ENCODE measurements around the gene METTL5.
"Not testable (repeated sequence)": the region's sequence is repeated elsewhere in the genome, so short reads cannot be mapped to it uniquely, and the experiment has no call there.

METTL5 gene

DNA sequence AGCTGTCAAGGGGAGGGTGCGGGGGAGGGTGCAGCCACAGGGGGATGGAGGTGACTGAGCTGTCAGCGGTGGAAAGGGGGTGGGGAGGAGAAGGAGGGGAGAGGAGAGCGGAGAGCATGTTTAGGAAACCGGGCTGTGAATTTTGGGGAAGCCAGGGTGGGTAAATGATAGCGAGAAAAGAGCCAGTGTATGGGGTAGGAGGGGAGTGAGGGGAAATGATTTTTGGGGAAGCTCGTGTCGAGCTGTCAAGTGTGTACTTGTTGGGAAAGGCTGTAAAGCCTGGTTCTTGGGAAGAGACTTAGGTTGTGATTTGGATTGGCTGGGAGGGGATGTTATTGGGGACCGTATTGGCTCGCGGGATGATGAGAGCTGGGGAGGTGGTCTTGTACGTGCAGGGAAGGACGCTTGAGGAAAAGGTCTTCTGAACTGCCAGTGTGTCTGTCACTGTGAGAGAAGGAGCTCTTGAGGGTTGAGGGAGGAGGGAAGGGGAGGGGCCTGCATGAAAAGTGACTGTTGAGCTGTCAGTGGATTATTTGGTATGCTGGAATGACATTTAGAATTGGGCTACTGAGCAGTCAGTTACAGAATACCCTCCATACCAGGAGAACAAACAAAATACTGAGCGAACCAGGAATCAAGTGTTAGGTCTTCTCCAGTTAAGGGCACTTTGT lies 3.6 kb upstream of the METTL5 start:
- peak; percentile 28 to 44 for DNase-seq (ENCODE audit: low read depth in 2 of 2)

DNA sequence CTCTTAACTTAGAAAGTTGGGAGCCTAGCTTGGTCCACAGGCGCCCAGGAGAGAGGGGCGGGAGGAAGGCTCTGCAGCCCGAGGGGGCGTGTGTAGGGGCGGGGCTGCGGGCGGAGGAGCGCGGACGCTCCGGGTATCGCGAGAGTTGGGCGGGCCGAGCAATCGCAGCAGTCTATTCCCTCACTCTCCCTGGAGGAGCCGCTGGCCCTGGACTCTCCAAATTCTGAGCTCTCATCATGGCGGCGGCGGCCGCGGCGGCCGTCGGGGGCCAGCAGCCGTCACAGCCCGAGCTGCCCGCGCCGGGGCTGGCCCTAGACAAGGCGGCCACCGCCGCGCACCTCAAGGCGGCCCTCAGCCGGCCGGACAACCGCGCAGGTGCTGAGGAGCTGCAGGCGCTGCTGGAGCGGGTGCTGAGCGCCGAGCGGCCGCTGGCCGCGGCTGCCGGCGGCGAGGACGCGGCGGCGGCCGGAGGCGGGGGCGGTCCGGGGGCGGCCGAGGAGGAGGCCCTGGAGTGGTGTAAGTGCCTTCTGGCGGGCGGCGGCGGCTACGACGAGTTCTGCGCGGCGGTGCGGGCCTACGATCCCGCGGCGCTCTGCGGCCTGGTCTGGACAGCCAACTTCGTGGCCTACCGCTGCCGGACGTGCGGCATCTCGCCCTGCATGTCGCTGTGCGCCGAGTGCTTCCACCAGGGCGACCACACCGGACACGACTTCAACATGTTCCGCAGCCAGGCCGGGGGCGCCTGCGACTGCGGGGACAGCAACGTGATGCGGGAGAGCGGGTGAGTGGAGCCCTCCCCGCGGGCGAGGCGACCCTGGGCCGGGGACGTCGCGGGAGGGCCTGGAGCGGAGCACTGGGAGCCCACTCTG lies 2.8 kb upstream of the METTL5 start, which contains the start of gene UBR3:
UBR3 (plus strand) TSS at position 183 of the 869 bp plus-strand sequence; CDS start at position 237, 54 bp downstream.
- DNase-seq (ENCODE audit: low read depth in 2 of 2): peak; percentile 86 to 87

- DNase-seq (ENCODE audit: low read depth in 2 of 2): no peak
Measured at GRCh38 chr2:169823996-169824372, 721 bp downstream of the METTL5 start.

DNA sequence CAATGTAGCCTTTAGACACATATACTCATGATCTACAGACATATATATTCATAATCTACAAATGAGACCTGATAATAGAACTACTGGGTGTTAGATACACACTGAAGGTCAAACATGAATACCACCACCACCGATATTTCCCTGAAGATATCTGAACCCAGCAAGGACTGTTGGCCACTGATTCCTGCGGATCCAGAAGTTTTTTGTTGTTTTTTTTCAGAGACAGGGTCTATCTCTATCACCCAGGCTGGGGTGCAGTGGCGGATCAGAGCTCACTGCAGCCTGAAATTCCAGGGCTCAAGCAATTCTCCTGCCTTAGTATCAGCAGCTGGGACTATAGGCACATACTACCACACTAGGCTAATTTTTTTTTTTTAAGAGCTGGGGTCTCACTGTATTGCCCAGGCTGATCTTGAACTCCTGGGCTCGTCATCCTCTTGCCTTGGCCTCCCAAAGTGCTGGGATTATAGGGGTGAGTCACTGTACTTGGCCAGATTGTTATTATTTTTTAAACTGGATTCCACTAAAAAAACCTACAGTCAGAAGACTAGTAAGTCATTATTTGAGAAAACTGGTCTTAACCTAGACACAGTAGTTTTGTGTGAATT lies 1.8 kb downstream of the METTL5 start:
- no peak for DNase-seq (ENCODE audit: low read depth in 2 of 2)

GRCh38 chr2:169822036-169822435 lies 2.7 kb downstream of the METTL5 start:
- DNase-seq (ENCODE audit: low read depth in 2 of 2): no peak

DNA sequence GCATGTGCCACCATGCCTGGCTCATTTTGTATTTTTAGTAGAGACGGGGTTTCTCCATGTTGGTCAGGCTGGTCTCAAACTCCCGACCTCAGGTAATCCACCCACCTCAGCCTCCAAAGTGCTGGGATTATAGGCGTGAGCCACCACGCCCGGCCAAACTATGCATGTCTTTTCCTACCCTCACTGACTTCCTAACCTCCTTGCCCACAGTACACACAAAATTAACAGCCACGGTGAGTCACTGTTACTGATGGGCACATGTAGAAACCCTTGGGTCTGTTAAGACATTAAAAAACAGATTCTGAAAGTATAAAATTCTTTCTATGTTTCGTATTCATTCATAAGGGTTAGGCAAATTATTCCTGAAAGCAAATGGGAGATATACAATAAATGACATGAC lies 4.6 kb downstream of the METTL5 start:
- not testable (repeated sequence) for DNase-seq (ENCODE audit: low read depth in 2 of 2)

DNA sequence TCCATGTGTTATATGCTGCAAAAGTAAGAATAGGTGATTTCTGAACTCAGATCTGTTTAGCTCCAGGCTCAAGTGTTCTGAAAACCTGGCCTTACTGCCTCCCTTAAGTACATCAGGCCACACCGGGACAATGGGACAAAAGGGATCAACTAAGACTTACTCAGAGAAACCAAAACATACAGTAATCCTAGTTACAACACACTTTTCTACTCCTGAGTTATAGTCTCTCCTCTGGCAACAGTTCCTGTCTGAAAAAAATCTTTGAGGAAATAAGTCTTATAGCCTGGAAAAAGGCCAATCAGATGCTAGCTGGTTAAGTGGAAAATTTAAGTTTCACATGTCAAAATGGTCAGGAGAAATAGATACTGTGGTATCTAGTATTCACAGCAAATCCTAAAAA lies 5.6 kb downstream of the METTL5 start:
- no peak for DNase-seq (ENCODE audit: low read depth in 2 of 2)

GRCh38 chr2:169818241-169818640 lies 6.5 kb downstream of the METTL5 start:
- DNase-seq (ENCODE audit: low read depth in 2 of 2): no peak

DNA sequence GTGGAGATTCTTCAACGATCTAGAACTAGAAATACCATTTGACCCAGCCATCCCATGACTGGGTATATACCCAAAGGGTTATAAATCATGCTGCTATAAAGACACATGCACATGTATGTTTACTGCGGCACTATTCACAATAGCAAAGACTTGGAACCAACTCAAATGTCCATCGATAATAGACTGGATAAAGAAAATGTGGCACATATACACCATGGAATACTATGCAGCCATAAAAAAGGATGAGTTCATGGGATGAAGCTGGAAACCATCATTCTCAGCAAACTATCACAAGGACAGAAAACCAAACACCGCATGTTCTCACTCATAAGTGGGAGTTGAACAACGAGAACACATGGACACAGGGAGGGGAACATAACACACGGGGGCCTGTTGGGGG lies 7.3 kb downstream of the METTL5 start:
- DNase-seq (ENCODE audit: low read depth in 2 of 2): not testable (repeated sequence)

- not testable (repeated sequence) for DNase-seq (ENCODE audit: low read depth in 2 of 2)
Measured at GRCh38 chr2:169816961-169817360, 7.7 kb downstream of the METTL5 start.

GRCh38 chr2:169815849-169816248 lies 8.9 kb downstream of the METTL5 start:
- DNase-seq (ENCODE audit: low read depth in 2 of 2): no peak

GRCh38 chr2:169808221-169808620 lies 16.5 kb downstream of the METTL5 start:
- no peak for DNase-seq (ENCODE audit: low read depth in 2 of 2)

GRCh38 chr2:169806586-169806985 lies 18.1 kb downstream of the METTL5 start:
- DNase-seq (ENCODE audit: low read depth in 2 of 2): no peak

DNA sequence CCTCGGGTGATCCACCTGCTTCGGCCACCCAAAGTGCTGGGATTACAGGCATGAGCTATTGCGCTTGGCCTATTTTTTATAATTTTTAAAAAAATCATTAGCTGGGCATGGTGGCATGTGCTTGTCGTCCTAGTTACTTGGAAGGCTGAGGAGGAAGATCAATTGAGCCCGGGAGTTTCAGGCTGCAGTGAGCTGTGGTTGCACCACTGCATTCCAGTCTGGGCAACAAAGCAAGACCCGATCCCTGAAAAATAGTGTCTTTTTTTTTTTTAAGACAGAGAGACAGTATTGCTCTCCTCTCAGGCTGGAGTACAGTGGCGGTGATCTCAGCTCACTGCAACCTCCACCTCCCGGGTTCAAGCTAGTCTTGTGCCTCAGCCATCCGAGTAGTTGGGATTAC lies 21.2 kb downstream of the METTL5 start:
- no peak for DNase-seq (ENCODE audit: low read depth in 2 of 2)

- peak; percentile 94 to 95 for DNase-seq (ENCODE audit: low read depth in 2 of 2)
Measured at GRCh38 chr2:169798718-169799592, 25.8 kb downstream of the METTL5 start, which contains the start of gene SSB. TSS of gene SSB (plus strand) at chr2:169798871. CDS start at chr2:169800961, 2,090 bp downstream.

GRCh38 chr2:169798397-169798717 lies 26.3 kb downstream of the METTL5 start:
- no peak for DNase-seq (ENCODE audit: low read depth in 2 of 2)

DNA sequence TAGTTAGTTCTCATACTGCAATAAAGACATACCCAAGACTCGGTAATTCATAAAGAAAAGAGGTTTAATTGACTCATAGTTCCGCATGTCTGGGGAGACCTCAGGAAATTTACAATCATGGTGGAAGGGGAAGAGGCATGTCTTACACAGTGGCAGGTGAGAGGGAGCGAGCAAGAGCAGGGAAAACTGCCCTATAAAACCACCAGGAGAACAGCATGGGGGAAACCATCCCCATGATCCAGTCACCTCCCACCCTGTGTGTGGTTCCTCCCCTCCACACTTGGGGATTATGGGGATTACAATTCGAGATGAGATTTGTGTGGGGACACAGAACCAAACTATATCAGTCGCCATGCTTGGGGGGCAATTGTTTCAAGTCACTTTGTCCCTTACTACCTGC lies 27.1 kb downstream of the METTL5 start:
- DNase-seq (ENCODE audit: low read depth in 2 of 2): no peak

- DNase-seq (ENCODE audit: low read depth in 2 of 2): no peak
Measured at GRCh38 chr2:169796441-169796840, 28.3 kb downstream of the METTL5 start.

DNA sequence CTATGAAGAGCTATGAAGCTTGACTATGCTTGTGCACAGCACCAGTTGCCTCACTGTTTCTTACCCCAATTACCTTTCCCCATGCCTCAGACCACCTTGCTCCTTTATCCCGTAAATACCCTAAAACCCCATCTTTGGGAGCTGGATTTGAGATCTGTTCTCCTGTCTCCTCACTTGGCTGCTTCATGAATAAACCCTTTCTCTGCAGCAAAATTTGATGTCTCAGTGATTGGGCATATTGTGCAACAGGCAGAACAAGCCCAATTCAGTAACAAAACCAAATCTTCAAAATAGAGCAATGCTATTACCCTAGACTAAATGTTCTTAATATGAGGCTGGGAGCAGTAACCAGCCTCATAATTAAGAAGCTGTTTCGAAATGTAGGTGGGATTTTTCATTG lies 29.5 kb downstream of the METTL5 start:
- DNase-seq (ENCODE audit: low read depth in 2 of 2): no peak

DNA sequence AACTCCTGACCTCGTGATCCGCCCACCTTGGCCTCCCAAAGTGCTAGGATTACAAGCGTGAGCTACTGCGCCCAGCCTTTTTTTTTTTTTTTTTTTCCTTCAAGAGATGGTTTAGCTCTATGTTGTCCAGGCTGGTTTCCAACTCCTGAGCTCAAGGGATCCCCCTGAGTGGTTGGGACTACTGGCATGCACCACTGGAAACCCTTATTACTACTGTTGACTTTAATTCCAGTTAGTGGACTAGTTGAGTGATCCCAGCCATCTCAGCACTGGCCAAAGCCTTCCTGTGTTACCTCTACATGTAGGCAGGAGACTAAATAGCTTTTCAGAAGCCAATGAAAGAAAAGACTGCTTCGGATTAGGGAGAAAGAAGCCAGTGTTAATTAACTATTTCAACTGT lies 34.1 kb downstream of the METTL5 start:
- no peak for DNase-seq (ENCODE audit: low read depth in 2 of 2)

DNA sequence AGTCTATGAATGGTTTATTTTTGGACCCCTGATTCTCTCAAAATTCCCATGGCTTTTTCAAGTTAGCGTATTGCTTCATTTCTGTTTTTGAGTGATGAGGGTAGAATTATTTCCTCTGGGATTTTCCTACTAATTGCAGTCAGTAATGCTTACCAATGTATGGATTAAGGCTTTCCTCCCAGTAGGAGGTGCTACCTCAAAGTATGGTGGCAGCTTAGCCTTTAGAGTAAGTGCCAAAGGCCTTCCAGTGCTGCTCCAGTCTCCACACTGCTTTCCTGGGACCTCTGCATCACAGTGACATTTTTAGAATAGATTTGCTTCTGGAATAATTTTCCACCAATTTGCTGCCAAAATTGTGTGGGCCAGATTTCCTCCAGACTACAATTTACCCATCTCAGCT lies 42.2 kb downstream of the METTL5 start:
- DNase-seq (ENCODE audit: low read depth in 2 of 2): no peak
